ENCODE measurements around the gene CAPNS1.

DNA sequence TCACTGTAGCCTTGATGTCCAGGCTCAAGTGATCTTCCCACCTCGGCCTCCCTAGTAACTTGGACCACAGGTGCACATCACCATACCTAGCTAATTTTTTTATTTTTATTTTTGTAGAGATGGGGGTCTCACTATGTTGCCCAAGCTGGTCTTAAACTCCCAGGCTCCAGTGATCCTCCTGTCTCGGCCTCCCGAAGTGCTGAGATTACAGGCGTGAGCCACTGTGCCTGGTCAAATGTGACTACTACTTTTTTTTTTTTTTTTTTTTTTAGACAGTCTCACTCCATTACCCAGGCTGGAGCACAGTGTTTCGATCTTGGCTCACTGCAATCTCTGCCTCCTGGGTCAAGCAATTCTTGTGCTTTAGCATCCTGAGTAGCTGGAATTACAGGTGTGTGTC lies 33.0 kb downstream of the CAPNS1 start:
- TF ChIP-seq, protein P1, sequence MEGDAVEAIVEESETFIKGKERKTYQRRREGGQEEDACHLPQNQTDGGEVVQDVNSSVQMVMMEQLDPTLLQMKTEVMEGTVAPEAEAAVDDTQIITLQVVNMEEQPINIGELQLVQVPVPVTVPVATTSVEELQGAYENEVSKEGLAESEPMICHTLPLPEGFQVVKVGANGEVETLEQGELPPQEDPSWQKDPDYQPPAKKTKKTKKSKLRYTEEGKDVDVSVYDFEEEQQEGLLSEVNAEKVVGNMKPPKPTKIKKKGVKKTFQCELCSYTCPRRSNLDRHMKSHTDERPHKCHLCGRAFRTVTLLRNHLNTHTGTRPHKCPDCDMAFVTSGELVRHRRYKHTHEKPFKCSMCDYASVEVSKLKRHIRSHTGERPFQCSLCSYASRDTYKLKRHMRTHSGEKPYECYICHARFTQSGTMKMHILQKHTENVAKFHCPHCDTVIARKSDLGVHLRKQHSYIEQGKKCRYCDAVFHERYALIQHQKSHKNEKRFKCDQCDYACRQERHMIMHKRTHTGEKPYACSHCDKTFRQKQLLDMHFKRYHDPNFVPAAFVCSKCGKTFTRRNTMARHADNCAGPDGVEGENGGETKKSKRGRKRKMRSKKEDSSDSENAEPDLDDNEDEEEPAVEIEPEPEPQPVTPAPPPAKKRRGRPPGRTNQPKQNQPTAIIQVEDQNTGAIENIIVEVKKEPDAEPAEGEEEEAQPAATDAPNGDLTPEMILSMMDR (IDR thresholded peaks at IDR 0.05; ENCODE audit: insufficient read depth, low read length), result no peak
- no peak for TF ChIP-seq POLR2AphosphoS5 (IDR thresholded peaks at IDR 0.05; ENCODE audit: low read depth)
- TF ChIP-seq, protein P2, sequence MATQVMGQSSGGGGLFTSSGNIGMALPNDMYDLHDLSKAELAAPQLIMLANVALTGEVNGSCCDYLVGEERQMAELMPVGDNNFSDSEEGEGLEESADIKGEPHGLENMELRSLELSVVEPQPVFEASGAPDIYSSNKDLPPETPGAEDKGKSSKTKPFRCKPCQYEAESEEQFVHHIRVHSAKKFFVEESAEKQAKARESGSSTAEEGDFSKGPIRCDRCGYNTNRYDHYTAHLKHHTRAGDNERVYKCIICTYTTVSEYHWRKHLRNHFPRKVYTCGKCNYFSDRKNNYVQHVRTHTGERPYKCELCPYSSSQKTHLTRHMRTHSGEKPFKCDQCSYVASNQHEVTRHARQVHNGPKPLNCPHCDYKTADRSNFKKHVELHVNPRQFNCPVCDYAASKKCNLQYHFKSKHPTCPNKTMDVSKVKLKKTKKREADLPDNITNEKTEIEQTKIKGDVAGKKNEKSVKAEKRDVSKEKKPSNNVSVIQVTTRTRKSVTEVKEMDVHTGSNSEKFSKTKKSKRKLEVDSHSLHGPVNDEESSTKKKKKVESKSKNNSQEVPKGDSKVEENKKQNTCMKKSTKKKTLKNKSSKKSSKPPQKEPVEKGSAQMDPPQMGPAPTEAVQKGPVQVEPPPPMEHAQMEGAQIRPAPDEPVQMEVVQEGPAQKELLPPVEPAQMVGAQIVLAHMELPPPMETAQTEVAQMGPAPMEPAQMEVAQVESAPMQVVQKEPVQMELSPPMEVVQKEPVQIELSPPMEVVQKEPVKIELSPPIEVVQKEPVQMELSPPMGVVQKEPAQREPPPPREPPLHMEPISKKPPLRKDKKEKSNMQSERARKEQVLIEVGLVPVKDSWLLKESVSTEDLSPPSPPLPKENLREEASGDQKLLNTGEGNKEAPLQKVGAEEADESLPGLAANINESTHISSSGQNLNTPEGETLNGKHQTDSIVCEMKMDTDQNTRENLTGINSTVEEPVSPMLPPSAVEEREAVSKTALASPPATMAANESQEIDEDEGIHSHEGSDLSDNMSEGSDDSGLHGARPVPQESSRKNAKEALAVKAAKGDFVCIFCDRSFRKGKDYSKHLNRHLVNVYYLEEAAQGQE (IDR thresholded peaks at IDR 0.05; ENCODE audit: insufficient replicate concordance, low read depth), result no peak

Data from HL-60 (cell line).